Tibial nerve (tissue), 4 donors: Measurements from ENCODE around the gene TNFAIP8.

Source experiments
- EP300 ChIP-seq, 2 donors: sonication (generic); formaldehyde crosslinking; IDR thresholded peaks; one replicate each; pipeline ENCODE4 v1.6.1; 2017; ENCODE audit warnings: antibody characterized with exemption in 2 of 2, mild to moderate bottlenecking in 1 of 2
- POLR2A ChIP-seq, 2 donors: fragments of 450-650 bp; IDR thresholded peaks; one replicate each; pipeline ENCODE4 v1.6.1; 2017; ENCODE audit warnings: antibody characterized with exemption in 2 of 2, mild to moderate bottlenecking in 2 of 2, moderate library complexity in 2 of 2
- TF ChIP-seq, protein P1 (sequence below), 5 experiments: fragments of 200-600 bp in 3 of 5; fragments of 450-650 bp in 2 of 5; sonication (generic) in 3 of 5; IDR thresholded peaks; one replicate each; pipeline ENCODE4 v1.5.1; 2016 to 2019; ENCODE audit warnings: antibody characterized with exemption in 5 of 5, mild to moderate bottlenecking in 3 of 5, moderate library complexity in 2 of 5

DNA sequence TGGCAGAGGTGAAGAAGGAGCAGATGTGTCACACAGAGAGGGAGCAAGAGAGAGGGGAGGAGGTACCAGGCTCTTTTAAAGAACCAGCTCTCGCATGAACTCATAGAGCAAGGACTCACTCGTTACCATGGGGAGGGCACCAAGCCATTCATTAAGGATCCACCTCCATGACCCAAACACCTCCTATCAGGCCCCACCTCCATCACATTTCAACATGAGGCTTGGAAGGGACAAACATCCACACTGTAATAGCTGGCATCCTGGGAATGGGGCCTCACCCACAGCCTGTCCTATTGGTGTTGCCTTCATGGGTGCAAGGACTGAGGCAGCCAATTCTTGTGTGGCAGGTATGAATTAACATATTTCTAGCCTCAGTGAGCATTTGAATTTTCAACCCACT lies 11.6 kb upstream of the TNFAIP8 start:
- TF ChIP-seq, protein P1, sequence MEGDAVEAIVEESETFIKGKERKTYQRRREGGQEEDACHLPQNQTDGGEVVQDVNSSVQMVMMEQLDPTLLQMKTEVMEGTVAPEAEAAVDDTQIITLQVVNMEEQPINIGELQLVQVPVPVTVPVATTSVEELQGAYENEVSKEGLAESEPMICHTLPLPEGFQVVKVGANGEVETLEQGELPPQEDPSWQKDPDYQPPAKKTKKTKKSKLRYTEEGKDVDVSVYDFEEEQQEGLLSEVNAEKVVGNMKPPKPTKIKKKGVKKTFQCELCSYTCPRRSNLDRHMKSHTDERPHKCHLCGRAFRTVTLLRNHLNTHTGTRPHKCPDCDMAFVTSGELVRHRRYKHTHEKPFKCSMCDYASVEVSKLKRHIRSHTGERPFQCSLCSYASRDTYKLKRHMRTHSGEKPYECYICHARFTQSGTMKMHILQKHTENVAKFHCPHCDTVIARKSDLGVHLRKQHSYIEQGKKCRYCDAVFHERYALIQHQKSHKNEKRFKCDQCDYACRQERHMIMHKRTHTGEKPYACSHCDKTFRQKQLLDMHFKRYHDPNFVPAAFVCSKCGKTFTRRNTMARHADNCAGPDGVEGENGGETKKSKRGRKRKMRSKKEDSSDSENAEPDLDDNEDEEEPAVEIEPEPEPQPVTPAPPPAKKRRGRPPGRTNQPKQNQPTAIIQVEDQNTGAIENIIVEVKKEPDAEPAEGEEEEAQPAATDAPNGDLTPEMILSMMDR (IDR thresholded peaks at IDR 0.05): no peak
- TF ChIP-seq POLR2A (IDR thresholded peaks at IDR 0.05) (no peak), EP300 (IDR thresholded peaks at IDR 0.05) (no peak)
